HL-60 (cell line): ENCODE data around the gene SCML2.

Experiments used
- GABPA ChIP-seq: IDR thresholded peaks from 2 replicates; pipeline ENCODE4 v1.6.1; 2012; ENCODE audit warnings: low read depth
- POLR2AphosphoS5 ChIP-seq: IDR thresholded peaks from 2 replicates; pipeline ENCODE4 v1.6.1; 2012; ENCODE audit warnings: low read depth
- TF ChIP-seq, protein P1 (sequence below): IDR thresholded peaks from 2 replicates; pipeline ENCODE4 v1.6.1; 2012; ENCODE audit warnings: low read depth; ENCODE audit not compliant: insufficient replicate concordance
- TF ChIP-seq, protein P2 (sequence below): IDR thresholded peaks from one replicate; pipeline ENCODE4 v1.5.1; 2011; ENCODE audit warnings: low read length, control low read depth, inconsistent platforms; ENCODE audit not compliant: insufficient read depth

DNA sequence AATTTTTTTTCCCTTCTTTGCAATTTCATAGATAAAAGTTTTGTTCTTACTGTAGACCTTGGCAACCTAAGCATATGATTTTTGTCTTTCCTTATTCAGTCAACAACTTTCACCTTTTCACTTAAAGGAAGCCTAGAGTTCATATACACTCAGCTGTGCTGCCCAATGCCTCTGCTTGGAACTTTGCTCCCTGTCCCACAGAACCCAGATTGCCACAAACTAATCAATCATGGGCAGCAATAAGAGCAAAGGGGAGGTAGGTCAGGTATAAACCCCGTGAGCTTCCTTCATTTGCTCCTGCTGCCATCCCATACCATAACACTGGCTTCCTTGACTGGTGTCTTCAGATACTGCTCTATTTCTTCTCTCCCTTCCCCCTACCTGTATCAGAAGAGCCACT is 82.8 kb downstream of the SCML2 start:
- TF ChIP-seq POLR2AphosphoS5 (no peak), GABPA (no peak)
- TF ChIP-seq, protein P1, sequence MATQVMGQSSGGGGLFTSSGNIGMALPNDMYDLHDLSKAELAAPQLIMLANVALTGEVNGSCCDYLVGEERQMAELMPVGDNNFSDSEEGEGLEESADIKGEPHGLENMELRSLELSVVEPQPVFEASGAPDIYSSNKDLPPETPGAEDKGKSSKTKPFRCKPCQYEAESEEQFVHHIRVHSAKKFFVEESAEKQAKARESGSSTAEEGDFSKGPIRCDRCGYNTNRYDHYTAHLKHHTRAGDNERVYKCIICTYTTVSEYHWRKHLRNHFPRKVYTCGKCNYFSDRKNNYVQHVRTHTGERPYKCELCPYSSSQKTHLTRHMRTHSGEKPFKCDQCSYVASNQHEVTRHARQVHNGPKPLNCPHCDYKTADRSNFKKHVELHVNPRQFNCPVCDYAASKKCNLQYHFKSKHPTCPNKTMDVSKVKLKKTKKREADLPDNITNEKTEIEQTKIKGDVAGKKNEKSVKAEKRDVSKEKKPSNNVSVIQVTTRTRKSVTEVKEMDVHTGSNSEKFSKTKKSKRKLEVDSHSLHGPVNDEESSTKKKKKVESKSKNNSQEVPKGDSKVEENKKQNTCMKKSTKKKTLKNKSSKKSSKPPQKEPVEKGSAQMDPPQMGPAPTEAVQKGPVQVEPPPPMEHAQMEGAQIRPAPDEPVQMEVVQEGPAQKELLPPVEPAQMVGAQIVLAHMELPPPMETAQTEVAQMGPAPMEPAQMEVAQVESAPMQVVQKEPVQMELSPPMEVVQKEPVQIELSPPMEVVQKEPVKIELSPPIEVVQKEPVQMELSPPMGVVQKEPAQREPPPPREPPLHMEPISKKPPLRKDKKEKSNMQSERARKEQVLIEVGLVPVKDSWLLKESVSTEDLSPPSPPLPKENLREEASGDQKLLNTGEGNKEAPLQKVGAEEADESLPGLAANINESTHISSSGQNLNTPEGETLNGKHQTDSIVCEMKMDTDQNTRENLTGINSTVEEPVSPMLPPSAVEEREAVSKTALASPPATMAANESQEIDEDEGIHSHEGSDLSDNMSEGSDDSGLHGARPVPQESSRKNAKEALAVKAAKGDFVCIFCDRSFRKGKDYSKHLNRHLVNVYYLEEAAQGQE, result no peak
- TF ChIP-seq, protein P2, sequence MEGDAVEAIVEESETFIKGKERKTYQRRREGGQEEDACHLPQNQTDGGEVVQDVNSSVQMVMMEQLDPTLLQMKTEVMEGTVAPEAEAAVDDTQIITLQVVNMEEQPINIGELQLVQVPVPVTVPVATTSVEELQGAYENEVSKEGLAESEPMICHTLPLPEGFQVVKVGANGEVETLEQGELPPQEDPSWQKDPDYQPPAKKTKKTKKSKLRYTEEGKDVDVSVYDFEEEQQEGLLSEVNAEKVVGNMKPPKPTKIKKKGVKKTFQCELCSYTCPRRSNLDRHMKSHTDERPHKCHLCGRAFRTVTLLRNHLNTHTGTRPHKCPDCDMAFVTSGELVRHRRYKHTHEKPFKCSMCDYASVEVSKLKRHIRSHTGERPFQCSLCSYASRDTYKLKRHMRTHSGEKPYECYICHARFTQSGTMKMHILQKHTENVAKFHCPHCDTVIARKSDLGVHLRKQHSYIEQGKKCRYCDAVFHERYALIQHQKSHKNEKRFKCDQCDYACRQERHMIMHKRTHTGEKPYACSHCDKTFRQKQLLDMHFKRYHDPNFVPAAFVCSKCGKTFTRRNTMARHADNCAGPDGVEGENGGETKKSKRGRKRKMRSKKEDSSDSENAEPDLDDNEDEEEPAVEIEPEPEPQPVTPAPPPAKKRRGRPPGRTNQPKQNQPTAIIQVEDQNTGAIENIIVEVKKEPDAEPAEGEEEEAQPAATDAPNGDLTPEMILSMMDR, result no peak
